Body of pancreas (tissue), 4 donors: Measurements from ENCODE around the gene MSMO1.

Source experiments
- POLR2A ChIP-seq, 3 donors: fragments of 450-650 bp; IDR thresholded peaks; one replicate each; pipeline ENCODE4 v1.6.1; 2016; ENCODE audit warnings: antibody characterized with exemption in 3 of 3, mild to moderate bottlenecking in 2 of 3
- TF ChIP-seq, protein P1 (sequence below), 7 experiments: fragments of 450-650 bp in 4 of 7; fragments of 200-600 bp in 3 of 7; sonication (generic) in 3 of 7; IDR thresholded peaks; one replicate each; pipeline ENCODE4 v1.5.1; 2016 to 2019; ENCODE audit warnings: antibody characterized with exemption in 7 of 7

DNA sequence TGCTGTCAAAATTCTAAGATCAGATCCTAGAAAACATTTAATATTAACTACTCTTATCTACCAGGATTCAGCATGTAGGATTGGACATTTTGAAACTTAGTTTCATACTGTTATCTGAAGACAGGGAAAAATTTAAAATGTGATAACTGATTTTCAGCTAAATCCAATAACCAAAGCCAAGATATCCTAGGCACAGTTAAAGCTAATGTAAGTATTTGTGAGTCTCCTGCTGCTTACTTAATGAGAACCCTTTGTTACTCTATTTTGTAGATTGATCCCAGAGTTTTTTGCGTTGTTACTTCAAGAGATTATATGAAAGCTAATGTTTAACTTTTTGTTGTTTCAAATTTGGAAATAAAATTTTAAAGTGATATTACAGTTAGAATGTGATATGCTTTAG lies 53.3 kb downstream of the MSMO1 start:
- TF ChIP-seq, protein P1, sequence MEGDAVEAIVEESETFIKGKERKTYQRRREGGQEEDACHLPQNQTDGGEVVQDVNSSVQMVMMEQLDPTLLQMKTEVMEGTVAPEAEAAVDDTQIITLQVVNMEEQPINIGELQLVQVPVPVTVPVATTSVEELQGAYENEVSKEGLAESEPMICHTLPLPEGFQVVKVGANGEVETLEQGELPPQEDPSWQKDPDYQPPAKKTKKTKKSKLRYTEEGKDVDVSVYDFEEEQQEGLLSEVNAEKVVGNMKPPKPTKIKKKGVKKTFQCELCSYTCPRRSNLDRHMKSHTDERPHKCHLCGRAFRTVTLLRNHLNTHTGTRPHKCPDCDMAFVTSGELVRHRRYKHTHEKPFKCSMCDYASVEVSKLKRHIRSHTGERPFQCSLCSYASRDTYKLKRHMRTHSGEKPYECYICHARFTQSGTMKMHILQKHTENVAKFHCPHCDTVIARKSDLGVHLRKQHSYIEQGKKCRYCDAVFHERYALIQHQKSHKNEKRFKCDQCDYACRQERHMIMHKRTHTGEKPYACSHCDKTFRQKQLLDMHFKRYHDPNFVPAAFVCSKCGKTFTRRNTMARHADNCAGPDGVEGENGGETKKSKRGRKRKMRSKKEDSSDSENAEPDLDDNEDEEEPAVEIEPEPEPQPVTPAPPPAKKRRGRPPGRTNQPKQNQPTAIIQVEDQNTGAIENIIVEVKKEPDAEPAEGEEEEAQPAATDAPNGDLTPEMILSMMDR (IDR thresholded peaks at IDR 0.05): no peak
- TF ChIP-seq POLR2A (IDR thresholded peaks at IDR 0.05): no peak
